ENCODE results near the gene EML6. TPM values are rescaled to one million over a fixed set of nuclear protein-coding genes. Genes with fewer than 3 reads are reported as not detected.
"Not testable (repeated sequence)": the region's sequence is repeated elsewhere in the genome, so short reads cannot be mapped to it uniquely, and the experiment has no call there.

The EML6 gene
- total RNA-seq, 1 experiment from 2014 or later: 0.20 TPM

DNA sequence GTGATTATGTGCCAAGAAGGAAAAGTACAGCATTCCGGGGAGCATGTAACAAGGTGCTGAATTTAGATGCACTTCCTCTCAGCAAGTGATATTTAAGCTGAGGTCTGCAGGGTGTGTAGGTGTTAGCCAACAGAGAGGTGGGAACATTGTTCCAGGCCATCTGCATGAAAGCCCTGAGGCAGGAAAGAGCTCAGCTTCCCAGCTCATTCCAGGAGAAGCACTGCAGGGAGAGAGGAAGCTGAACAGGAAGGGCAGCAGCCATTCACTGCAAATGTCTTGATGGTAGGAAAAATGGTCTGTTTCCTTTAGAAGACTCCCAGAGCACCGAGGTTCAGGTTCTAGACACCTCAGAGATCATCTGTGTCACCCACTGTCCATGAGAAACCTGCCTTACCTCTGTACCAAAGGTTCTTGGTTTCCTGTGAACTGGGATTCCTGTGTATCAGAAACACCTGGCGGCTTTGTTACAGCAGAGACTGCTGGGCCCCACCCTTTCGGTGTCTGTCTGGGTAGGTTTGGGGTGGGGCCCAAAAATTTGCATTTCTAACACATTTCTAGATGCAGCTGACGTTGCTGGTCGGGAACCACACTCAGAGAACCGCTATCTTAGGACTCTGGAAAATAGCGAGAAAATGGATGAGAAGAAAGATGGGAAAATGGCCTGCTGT is 242.8 kb downstream of the EML6 start:
- in situ Hi-C loops (cut with HindIII; ENCODE audit: low sequenced_read_pairs): no loop called here
- DNase-seq (ENCODE audit: low spot score): peak; percentile 85

DNA sequence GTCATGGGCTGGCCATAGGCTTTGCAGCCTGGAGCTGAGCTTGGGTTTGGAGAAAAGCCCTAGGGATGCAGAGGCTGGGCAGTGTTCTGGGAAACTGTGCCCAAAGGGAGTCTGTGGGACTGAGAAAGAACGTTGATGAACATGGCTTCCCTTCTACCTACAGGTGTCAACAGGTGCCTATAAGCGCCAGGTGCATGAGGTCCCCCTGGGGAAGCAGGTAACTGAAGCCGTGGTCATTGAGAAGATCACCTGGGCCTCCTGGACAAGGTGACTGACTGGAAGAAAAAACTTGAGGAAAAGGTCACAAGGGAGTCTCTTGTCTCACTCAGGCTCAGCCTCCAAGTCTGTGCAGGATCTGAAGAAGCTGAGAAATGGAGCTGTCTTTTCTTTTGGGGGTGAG is 243.4 kb downstream of the EML6 start:
- no peak for DNase-seq (ENCODE audit: low spot score)

DNA sequence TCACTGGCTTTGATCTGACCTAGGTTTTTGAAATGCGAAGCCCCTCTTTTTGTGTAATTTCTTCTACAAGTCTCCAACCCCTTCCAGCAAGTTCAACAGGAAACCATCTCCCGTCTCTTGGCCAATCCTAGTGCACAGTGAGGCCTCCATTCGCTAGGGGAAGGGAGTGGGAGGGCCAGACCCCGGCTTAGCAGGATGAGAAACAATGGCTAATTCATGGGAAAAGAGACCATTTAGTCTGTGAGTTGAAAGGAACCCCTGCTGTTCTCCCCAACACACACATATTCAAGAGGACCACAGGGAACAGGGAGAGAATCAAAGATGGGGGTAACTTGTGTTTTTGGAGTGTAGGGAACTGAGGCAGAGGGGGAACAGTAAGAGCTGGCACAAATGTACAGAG is 243.8 kb downstream of the EML6 start:
- in situ Hi-C loops (cut with HindIII; ENCODE audit: low sequenced_read_pairs): no loop called here
- DNase-seq (ENCODE audit: low spot score): no peak

More for the DNA sequence above, 243.4 kb downstream of the EML6 start:
- in situ Hi-C loops (cut with HindIII; ENCODE audit: low sequenced_read_pairs): no loop called here

DNA sequence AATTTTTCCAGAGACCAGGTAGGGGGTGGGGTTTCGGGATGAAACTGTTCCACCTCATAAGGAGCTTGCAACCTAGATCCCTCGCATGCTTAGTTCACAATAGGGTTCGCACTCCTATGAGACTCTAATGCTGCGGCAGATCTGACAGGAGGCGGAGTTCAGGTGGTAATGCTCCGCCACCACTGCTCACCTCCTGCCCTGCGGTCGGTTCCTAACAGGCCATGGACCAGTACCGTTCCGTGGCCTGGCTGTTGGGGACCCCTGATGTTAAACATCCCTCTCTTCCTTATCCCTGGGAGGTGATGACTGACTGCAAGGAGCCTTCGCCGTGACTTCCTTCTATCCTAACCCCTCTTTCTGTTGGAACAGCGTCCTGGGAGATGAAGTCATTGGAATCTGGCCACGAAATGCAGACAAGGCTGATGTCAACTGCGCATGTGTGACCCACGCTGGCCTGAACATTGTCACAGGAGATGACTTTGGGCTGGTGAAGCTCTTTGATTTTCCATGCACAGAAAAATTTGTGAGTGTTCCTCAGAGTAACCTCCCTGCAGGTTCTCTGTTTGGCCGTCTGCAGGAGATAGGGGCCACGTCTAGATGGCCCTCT is 244.4 kb downstream of the EML6 start:
- DNase-seq (ENCODE audit: low spot score): no peak
- in situ Hi-C loops (cut with HindIII; ENCODE audit: low sequenced_read_pairs): no loop called here

GRCh38 chr2:54968561-54969218 is 245.2 kb downstream of the EML6 start:
- in situ Hi-C loops (cut with HindIII; ENCODE audit: low sequenced_read_pairs): no loop called here
- DNase-seq (ENCODE audit: low spot score): no peak

DNA sequence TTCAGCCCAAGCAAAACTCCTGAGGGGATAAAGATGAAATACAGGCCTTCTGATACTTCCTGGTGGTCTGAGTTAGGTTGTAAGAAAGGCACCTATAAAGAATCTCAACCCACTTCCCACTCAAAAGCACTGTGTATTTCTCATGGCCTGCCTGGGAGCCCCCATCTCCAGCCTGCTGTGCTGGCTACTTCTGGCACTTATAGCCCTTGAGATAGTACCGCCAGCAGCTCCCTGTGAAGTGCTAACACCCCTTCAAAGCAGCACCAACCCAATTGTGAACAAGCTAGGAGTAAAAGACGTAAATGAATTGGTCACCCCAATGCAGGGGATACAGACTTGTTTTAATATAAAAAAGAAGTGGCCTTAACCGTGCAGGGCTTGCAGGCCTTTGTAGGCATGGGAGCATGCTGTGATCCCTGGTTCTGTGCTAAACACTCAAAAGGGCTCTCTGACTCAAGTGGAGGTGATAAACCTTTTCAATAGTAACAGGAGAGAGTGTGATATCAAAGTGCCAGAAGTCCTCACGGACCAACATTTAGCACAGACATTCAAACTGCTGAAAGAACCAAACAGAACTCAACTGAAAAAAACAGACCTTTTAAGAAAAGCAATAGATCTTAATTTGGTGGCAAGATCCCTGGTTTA is 246.0 kb downstream of the EML6 start:
- in situ Hi-C loops (cut with HindIII; ENCODE audit: low sequenced_read_pairs): no loop called here
- DNase-seq (ENCODE audit: low spot score): no peak

GRCh38 chr2:54969940-54970338 is 246.5 kb downstream of the EML6 start:
- in situ Hi-C loops (cut with HindIII; ENCODE audit: low sequenced_read_pairs): no loop called here

DNA sequence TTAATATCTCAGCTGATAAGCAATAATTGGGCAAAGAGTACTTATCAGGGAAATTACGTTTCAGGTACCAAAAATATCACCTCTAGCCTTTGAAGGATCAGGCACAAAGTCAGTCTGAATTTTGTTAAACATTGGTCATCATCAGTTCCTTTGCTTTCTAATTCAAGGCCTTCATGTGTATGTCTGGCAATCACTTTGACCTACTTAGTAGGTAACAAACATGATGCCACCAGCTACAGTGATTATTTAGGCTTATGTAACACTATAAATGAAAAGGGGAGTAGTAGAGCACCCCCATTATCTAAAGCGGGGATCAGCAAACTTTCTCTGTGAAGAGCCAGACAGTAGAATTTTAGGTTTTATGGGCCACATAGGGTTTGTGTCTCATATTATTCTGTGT is 251.7 kb downstream of the EML6 start:
- peak; percentile 68 for DNase-seq (ENCODE audit: low spot score)
- in situ Hi-C loops (cut with HindIII; ENCODE audit: low sequenced_read_pairs): no loop called here

More at GRCh38 chr2:54969940-54970338, 246.5 kb downstream of the EML6 start:
- no peak for DNase-seq (ENCODE audit: low spot score)

DNA sequence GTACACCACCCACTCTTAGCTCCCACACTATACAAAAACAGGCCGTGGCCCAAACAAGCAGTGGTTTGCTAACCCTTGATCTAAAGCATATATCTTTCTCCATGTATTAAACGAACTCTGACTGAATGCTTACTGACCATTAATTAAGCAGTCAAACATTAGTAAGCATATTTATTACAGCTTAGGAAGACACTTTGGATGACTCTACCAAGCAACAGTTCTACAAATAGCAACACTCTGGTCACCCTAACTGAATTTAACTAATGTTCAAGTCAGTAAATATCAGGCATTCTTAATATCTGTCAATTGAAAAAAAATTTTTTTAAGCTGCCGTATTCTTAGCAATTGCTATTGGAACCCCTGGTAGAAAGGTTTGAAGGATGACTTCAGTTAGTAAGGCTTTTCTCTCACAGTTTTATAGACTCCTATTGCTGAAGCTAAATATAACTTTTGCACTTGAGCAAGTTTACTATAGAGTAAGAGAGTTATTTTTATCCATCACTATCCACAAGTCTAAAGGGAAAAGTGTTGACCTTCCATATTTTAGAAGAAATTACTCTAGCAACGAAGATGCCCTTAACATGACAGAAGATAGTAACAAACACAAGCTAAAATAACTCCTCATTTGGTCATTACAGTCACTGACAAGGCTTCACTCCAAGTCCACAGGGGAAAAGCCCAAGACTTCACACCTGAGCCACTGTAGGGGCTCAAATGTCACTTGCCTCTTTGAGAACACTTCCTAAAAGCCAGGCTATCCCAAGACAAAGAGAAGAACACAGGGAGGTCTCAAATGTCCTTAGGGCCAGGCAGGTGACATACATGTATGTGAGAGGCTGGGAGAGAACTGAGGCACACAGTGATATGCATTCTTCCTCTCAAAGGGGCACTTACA is 252.4 kb downstream of the EML6 start:
- no peak for DNase-seq (ENCODE audit: low spot score)
- in situ Hi-C loops (cut with HindIII; ENCODE audit: low sequenced_read_pairs): no loop called here

DNA sequence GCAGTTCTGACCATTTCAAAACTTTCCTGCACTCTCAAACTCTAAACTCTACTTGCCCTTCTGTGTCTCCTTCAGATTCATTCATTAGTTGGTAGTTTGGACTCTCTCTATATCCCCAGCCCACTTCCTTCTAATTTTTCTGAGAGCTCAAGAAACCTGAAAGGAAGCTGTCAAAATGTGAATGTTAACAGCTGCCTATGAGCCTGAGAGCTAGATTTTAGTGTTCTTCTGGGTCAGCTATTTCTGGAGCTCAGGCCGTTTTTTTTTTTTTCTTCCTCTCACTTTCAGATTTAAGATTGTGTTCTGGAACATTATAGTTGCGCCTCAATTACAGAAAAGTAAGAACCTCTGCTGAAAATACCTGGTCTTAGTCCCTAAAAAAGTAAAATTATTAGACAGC is 253.7 kb downstream of the EML6 start:
- in situ Hi-C loops (cut with HindIII; ENCODE audit: low sequenced_read_pairs): no loop called here

GRCh38 chr2:54979321-54980044 is 256.0 kb downstream of the EML6 start:
- peak; percentile 76 for DNase-seq (ENCODE audit: low spot score)
- in situ Hi-C loops (cut with HindIII; ENCODE audit: low sequenced_read_pairs): no loop called here

More for the DNA sequence above, 253.7 kb downstream of the EML6 start:
- no peak for DNase-seq (ENCODE audit: low spot score)

DNA sequence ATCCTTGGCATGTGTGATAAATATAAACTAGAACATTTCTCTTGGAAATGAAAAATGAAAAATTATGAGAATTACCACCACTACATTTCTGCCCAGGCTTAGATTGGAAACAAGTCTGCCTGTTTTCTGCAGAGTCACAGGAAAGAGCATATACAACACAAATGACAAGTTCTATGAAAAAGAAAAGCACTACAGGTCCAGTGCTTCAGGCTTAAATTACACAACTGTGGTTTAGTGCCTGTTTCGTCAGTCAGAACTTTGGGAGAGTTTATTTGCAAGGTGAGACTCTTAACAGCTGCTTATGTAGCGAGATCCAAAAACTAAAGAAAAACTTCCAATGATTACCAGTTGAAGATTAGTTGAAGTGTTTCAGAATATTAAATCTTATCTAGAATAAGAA is 257.9 kb downstream of the EML6 start:
- in situ Hi-C loops (cut with HindIII; ENCODE audit: low sequenced_read_pairs): no loop called here
- no peak for DNase-seq (ENCODE audit: low spot score)

GRCh38 chr2:54983345-54984220 is 260.1 kb downstream of the EML6 start:
- DNase-seq (ENCODE audit: low spot score): peak; percentile 67
- in situ Hi-C loops (cut with HindIII; ENCODE audit: low sequenced_read_pairs): no loop called here

DNA sequence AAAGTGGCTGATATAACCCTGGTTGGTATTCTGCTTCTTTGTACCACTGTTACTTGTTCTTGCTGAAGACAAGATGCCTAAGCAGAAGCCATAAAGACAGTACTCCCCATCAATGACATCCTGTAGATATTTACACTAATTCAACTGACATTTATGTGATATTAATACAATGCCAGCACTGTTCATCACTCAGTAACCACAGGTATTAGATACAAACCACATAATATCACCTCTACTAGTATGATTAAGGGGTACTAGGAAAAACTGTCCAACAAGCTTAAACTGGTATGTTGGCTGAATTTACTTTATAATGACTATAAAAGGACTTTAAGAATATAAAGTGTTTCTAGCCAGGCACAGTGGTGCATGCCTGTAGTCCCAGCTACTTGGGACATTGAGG is 261.0 kb downstream of the EML6 start:
- in situ Hi-C loops (cut with HindIII; ENCODE audit: low sequenced_read_pairs): no loop called here
- no peak for DNase-seq (ENCODE audit: low spot score)

DNA sequence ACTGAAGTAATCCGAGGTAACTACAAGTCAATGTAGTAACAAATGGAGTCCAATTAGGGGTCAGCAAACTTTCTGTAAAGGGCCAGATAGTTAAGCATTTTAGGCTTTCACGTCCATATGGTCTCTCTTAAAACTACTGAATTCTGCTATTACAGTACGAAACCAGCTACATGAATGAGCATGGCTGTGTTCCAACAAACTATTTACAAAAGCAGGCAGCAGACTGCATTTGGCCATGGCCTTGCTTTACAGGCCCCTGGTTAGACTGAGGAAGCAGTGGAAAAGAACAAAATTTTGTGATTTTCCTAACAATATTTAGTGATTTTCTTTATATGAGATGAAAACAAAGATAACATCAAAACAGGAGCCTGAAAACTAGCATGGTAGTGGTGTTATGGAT is 262.8 kb downstream of the EML6 start:
- DNase-seq (ENCODE audit: low spot score): no peak
- in situ Hi-C loops (cut with HindIII; ENCODE audit: low sequenced_read_pairs): no loop called here

DNA sequence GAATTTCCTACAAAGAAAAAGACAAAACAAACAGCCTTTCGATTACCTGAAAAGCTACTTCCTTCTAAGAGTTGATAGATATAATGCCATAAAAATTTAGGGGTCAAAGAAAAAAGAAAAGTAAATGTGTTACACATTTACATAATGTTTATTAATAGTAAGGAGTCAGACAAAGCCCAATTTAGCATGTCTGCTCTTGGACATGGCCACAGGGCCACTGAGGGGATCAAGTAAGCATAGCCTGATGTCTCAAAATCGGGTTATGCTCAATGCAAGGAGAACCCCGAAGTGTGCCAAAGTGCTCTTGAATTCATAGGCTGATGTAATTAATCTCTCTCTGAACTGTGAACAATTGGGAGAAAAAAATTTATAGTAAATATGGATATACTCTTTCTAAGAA is 265.1 kb downstream of the EML6 start:
- in situ Hi-C loops (cut with HindIII; ENCODE audit: low sequenced_read_pairs): no loop called here
- no peak for DNase-seq (ENCODE audit: low spot score)

DNA sequence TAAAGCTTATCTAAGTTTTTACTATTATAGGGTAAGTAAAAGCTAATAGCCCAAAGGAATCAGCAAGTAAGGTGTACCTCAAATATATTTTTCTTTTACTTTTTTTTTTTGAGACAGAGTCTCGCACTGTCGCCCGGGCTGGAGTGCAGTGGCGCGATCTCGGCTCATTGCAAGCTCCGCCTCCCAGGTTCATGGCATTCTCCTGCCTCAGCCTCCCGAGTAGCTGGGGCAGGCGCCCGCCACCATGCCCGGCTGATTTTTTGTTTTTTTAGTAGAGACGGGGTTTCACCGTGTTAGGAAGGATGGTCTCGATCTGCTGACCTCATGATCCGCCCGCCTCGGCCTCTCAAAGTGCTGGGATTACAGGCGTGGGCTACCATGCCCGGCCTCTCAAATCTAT is 267.2 kb downstream of the EML6 start:
- in situ Hi-C loops (cut with HindIII; ENCODE audit: low sequenced_read_pairs); DNase-seq (ENCODE audit: low spot score): not testable (repeated sequence)

GRCh38 chr2:54995553-54995952 is 272.1 kb downstream of the EML6 start:
- no peak for DNase-seq (ENCODE audit: low spot score)
- in situ Hi-C loops (cut with HindIII; ENCODE audit: low sequenced_read_pairs): no loop called here

Data from G401 (cell line).